HG02642 (cell line): Measurements from ENCODE around the gene PTPRU.
"Not testable (repeated sequence)": the region's sequence is repeated elsewhere in the genome, so short reads cannot be mapped to it uniquely, and the experiment has no call there.

Experiments
- ATAC-seq: cut with Tn5 transposase; IDR thresholded peaks from one replicate; pipeline ENCODE4 v1.9.1; 2021; ENCODE audit warnings: mild to moderate bottlenecking; ENCODE audit not compliant: unreplicated experiment, poor library complexity

PTPRU gene

GRCh38 chr1:29311352-29312030, 75.2 kb downstream of the PTPRU start:
- ATAC-seq = no peak

- no peak for ATAC-seq
Observed at GRCh38 chr1:29312469-29313461, 76.4 kb downstream of the PTPRU start.

GRCh38 chr1:29314685-29315084, 78.4 kb downstream of the PTPRU start:
- not testable (repeated sequence) for ATAC-seq

GRCh38 chr1:29315262-29315661, 78.9 kb downstream of the PTPRU start:
- ATAC-seq = no peak

- ATAC-seq = no peak
Observed at GRCh38 chr1:29315876-29316275, 79.6 kb downstream of the PTPRU start.

GRCh38 chr1:29317063-29317915, 81.0 kb downstream of the PTPRU start:
- ATAC-seq = no peak

GRCh38 chr1:29317916-29318530, 81.7 kb downstream of the PTPRU start:
- no peak for ATAC-seq

GRCh38 chr1:29318724-29319123, 82.4 kb downstream of the PTPRU start:
- no peak for ATAC-seq

GRCh38 chr1:29319300-29320110, 83.2 kb downstream of the PTPRU start:
- no peak for ATAC-seq

GRCh38 chr1:29320156-29320940, 84.0 kb downstream of the PTPRU start:
- ATAC-seq = no peak

- ATAC-seq = no peak
Observed at GRCh38 chr1:29321176-29321575, 84.9 kb downstream of the PTPRU start.

- ATAC-seq = no peak
Observed at GRCh38 chr1:29322147-29322694, 85.9 kb downstream of the PTPRU start.

GRCh38 chr1:29322861-29323585, 86.7 kb downstream of the PTPRU start:
- ATAC-seq = no peak

GRCh38 chr1:29323636-29324035, 87.3 kb downstream of the PTPRU start:
- ATAC-seq = no peak

GRCh38 chr1:29324202-29324601, 87.9 kb downstream of the PTPRU start:
- ATAC-seq = no peak

GRCh38 chr1:29324771-29325351, 88.5 kb downstream of the PTPRU start:
- no peak for ATAC-seq

- ATAC-seq = no peak
Observed at GRCh38 chr1:29325675-29326074, 89.4 kb downstream of the PTPRU start.
